ENCODE results near the gene SLC4A2.
"Not testable (repeated sequence)": the region's sequence is repeated elsewhere in the genome, so short reads cannot be mapped to it uniquely, and the experiment has no call there.

SLC4A2 gene

GRCh38 chr7:151026771-151027727, 32.3 kb upstream of the SLC4A2 start:
- not testable (repeated sequence) for DNase-seq

DNA sequence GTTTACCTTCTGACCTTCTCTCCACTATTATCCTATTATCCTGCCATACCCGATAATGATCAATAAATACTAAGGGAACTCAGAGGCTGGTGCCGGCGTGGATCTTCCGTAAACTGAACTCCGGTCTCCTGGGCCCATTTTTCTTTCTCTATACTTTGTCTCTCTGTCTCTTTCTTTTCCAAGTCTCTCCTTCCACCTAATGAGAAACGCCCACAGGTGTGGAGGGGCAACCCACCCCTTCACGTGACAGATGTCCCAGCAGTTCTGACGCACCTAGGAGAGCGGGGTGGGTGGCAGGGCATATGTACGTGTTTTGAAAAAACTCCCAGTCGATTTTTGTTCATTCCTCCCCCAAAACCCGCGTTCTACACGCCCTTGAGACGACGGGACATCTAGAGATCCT, 31.7 kb upstream of the SLC4A2 start:
- DNase-seq = not testable (repeated sequence)

GRCh38 chr7:151028131-151028947, 31.1 kb upstream of the SLC4A2 start, which contains the start of gene ABCB8:
Gene ABCB8, plus strand, starts transcription at chr7:151028450. Its CDS starts 66 bp downstream, at chr7:151028516.
- peak; percentile 90 for DNase-seq

- DNase-seq = no peak
These were observed 30.4 kb upstream of the SLC4A2 start for GRCh38 chr7:151028948-151029501.

DNA sequence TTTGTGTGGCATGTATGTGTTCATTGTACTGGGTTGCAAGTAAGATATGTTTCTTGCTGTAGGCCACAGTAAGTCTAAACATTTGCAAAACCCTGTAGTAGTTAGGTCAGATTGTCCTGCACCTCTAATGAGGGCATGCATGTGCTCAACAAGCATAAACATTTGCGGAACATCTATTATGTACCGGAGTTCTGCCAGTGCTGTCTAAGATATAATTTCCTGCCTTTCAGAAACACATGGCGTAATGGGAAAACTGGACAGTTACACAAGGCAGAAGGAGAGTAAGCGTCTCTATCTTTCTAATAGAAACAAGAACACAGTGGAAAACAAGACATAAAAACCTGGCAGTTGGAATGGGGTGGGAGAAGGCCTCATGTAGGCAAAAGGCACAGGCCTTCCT, 28.4 kb upstream of the SLC4A2 start:
- no peak for DNase-seq

DNA sequence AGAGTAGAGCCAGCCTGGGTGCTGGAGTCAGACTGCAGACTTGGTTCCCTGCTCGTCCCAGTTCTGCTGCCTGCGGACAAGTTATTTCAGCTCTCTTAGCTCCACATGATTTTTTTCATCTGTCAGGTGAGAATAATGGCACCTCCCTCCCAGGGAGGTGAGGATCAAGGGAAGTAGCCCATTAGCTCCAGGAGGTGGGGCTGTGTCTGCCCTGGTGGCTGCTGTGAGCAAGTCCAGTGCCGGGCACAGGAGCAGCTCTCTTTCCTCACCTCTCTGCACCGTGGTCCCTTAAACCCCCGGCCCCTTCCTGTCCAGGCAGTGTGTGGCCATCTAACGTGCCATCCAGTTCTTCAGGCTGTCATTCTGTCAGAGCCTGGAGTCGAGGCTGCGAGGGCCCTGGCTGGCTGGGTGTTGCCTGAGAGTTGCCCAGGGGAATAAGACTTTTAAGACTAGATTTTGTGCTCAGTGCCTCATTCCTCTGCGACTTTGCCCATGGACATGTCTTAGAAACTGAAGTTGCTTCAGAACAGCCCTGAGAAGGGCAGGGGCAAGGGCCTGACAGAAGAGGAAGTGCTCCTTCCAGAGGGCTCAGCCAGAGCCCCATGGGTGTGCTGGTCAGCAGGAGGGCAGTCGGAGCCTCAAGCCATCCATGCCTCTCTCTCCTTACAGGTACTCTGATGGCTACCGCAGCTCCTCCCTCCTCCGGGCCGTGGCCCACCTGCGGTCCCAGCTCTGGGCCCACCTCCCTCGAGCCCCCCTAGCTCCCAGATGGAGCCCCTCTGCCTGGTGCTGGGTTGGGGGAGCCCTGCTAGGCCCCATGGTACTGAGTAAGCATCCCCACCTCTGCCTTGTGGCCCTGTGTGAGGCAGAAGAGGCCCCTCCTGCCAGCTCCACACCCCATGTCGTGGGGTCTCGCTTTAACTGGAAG, 26.2 kb upstream of the SLC4A2 start:
- DNase-seq = no peak

DNA sequence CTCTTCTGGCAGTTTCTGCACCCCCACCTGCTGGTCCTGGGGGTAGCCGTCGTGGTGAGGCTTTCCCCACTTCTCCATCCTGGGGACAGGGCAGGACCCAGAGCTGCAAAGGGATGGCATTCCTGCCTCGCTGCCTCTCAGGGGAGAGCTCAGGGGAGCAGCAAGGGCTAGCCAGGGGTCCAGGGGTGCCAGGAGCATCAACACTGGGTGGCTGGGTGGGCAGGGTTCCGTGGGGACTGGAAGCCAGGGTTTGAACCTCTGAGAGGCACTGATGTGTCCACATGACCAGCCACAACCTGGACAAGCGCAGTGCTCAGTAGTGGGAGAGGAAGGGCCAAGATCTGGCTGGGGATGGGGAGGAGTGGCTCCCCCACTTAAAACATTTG, 25.5 kb upstream of the SLC4A2 start:
- no peak for DNase-seq

DNA sequence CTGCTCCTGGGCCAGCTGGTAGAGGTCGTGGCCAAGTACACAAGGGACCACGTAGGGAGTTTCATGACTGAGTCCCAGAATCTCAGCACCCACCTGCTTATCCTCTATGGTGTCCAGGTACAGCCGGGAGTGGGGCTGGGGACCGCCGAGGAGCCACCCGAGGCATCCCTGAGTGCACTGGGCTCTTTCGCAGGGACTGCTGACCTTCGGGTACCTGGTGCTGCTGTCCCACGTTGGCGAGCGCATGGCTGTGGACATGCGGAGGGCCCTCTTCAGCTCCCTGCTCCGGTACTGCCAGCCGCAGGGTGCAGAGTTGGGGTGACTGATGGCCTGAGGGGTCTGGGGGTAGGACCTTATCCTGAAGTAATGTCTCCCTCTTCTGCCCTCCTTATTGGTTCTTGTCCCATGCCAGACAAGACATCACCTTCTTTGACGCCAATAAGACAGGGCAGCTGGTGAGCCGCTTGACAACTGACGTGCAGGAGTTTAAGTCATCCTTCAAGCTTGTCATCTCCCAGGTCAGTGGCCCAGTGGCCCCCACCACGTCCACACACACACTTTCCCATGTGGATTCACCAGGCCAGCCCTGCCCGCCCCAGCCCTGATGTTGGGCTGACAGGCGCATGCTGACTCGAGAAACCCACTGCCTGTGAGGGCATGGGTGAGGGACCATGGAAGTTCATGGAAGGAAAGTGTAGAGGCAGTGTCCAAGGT, 24.9 kb upstream of the SLC4A2 start:
- no peak for DNase-seq

- DNase-seq = no peak
These were observed 24.2 kb upstream of the SLC4A2 start for GRCh38 chr7:151035026-151035717.

- no peak for DNase-seq
These were observed 23.5 kb upstream of the SLC4A2 start for GRCh38 chr7:151035902-151036301.

DNA sequence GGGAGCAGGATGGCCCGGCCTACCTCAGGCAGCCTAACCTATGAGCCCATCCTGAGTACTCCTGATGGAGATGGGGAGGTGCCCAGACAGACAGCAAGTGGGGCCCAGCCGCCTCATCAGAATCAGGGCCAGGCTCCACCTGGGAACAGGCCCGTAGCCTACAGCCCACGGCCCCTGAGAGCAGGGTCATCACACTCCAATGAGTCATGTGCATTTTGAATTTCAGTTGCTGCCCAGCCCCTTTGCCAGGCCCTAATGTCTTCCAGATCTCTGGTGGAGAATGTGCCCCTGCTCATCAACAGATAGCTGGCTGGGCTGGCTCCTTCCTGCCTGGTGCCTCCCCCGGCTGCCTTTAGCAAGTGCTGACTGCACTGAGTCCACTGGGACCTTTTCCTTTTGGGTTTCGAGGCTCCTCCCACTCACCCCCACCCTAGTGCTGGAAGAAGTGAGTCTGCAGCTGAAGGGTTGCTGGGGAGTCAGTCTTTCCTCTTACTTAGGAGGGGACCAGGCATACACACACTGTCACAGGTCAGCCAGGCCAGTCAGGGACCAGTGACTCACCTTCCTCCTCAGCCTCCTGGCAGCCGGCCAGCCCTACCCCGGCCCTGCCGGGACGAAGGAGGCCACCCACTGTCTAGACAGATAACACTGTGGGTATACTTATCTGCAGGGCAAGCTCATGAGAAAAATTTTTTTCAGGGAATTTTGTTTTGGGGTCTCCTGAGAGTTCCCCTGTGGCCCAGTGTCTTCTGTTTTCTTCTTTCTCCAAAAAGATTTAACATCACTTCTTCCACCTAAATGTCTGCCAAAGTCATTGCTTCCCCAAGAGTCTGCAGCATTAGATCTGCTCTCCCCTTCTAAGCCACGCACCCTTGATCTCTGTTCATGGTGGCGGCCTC, 20.2 kb upstream of the SLC4A2 start:
- DNase-seq = no peak

GRCh38 chr7:151039850-151040548, 19.4 kb upstream of the SLC4A2 start:
- DNase-seq = no peak

DNA sequence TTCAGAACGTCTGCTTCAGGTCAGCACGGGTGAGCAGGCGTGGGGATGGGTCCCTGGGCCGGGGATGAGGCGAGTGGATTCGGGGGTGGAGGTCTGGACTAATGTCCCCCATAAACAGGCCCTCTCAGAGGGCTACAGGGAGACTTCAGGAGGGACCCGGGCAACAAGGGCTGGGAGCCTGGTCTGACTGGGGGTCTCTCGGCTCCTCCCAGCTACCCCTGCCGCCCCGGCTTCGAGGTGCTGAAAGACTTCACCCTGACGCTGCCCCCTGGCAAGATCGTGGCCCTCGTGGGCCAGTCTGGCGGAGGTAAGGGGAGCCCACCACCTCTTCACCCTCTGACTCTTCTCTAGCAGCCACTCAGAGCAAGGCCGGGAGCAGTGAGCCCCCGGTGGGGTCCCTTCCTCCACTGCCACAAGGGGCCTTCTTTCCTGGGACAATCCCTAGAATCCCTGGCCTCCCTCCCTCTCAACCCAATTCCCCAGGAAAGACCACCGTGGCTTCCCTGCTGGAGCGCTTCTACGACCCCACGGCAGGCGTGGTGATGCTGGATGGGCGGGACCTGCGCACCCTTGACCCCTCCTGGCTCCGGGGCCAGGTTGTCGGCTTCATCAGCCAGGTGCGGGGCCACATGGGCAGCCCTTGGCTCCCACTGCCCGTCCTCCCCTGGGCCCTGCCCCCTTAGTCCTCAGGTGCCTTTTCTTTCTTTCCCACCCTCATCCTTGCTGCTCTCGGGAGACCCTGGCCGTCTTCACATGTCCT, 18.6 kb upstream of the SLC4A2 start:
- DNase-seq = no peak

GRCh38 chr7:151043449-151043848, 15.9 kb upstream of the SLC4A2 start:
- not testable (repeated sequence) for DNase-seq

DNA sequence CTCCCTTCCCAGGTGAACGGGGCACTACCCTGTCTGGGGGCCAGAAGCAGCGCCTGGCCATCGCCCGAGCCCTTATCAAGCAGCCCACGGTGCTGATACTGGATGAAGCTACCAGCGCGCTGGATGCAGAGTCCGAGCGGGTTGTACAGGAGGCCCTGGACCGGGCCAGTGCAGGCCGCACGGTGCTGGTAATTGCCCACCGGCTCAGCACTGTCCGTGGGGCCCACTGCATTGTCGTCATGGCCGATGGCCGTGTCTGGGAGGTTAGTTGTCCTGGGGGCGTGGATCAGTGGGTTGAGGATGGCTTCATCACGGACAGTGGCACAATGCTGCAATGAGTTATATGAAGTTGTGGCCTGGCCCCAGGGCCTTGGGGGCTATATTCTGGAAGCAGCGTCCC, 15.4 kb upstream of the SLC4A2 start:
- no peak for DNase-seq

DNA sequence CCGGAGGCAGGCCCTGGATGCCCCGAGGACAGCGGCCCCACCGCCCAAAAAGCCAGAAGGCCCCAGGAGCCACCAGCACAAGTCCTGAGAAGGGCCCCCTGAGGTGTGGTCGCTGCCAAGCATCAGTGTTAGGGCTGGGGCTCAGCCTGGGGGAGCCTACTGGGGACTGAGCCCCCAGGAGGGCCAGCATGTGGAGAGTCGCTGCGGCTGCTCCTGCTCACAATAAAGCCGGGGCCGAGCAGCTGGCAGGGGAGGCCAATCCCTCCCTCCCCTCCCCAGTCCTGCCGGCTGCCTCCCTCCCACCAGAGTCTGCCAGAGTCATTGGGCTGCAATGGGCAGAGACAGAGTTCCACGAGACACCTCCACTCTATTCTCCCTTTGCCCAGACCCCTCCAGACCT, 14.1 kb upstream of the SLC4A2 start:
- no peak for DNase-seq

DNA sequence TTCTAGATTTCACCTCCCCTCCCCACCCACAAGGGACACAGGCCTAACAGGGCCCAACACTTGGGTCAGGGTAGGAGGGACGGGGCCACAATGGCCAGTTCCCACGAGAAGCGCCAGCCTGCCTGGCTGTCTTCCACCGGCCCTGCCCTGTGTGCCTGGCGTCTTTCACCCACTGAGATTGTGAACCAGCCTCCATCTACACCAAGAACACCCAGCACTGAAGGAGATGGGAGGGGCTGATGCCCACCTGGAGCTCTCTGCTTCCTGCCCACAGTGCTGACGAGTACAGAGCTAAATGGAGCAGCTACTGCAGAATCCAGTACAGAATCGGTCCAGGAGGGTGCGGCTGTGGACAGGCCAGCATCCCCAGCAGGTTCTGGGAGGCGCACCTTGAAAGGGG, 13.4 kb upstream of the SLC4A2 start:
- DNase-seq = no peak
